ENCODE data around the gene FBXL17.

DNA sequence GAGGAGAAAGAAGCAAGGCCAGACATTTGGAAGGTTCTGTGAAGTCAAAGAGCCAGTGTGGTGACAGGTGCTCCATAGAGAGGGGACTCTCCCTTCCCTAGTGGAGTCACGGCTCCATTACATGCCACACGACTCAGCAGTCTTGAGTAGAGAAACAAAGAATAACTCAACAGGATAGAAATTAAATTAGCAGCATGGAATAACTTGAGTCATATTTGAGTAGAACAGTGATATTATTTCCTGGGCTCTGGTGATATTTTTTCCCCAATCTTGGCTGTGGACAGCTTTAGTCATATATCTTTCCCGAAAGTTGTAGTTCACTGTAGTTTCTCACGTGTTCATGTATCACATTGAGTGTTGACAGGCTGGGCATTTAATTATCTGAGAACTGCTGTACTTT is 561.5 kb downstream of the FBXL17 start:
- TF ChIP-seq EZH2 (IDR thresholded peaks at IDR 0.05; ENCODE audit: low read length, unreplicated experiment): no peak
- TF ChIP-seq CTCF (conservative IDR thresholded peaks at IDR 0.05; ENCODE audit: low read depth, low read length): no peak
